Mesothelial cell of epicardium (in vitro differentiated cells): ENCODE data around the gene RSPH3. TPM values are rescaled to one million over a fixed set of nuclear protein-coding genes. Genes with fewer than 3 reads are reported as not detected.
"Not testable (repeated sequence)": the region's sequence is repeated elsewhere in the genome, so short reads cannot be mapped to it uniquely, and the experiment has no call there.

Experiments used
- DNase-seq, 2 experiments: peaks; one replicate each; pipeline ENCODE4 v3.0.0; 2021; ENCODE audit warnings: low spot score in 2 of 2; ENCODE audit not compliant: unreplicated experiment in 2 of 2
- H3K27ac Mint-ChIP-seq: 2 replicates; pipeline ENCODE4 v1.8.0; 2021; ENCODE audit warnings: mixed read lengths
- H3K27me3 Mint-ChIP-seq: 2 replicates; pipeline ENCODE4 v1.8.0; 2021; ENCODE audit warnings: low read depth, mixed read lengths
- H3K36me3 Mint-ChIP-seq: 2 replicates; pipeline ENCODE4 v1.8.0; 2021; ENCODE audit warnings: mixed read lengths
- H3K4me1 Mint-ChIP-seq: 2 replicates; pipeline ENCODE4 v1.8.0; 2021; ENCODE audit warnings: mixed read lengths
- H3K4me3 Mint-ChIP-seq: 2 replicates; pipeline ENCODE4 v1.8.0; 2021; ENCODE audit warnings: mild to moderate bottlenecking, moderate library complexity, mixed read lengths
- H3K9me3 Mint-ChIP-seq: 2 replicates; pipeline ENCODE4 v1.8.0; 2021; ENCODE audit warnings: mixed read lengths
- CTCF ChIP-seq: fragments of 200-600 bp; sonication (generic); IDR thresholded peaks from one replicate; pipeline ENCODE4 v1.5.0; 2021; ENCODE audit warnings: antibody characterized with exemption; ENCODE audit not compliant: unreplicated experiment
- total RNA-seq: library from RNA; stranded (reverse); gene quantifications from 3 replicates; pipeline ENCODE4 v1.2.1, GENCODE V29; 2021

The RSPH3 gene
- total RNA-seq, 1 donor from 2014 or later = 9.3 TPM

- H3K36me3 Mint-ChIP-seq = peaks cover 16% of the 10 kb centered on the region
These were observed 44.7 kb downstream of the RSPH3 start for GRCh38 chr6:158955255-158955654.

GRCh38 chr6:158954753-158955152 is 45.2 kb downstream of the RSPH3 start:
- no peaks in the 10 kb centered on the region for H3K4me1 Mint-ChIP-seq
- no peaks in the 10 kb centered on the region for H3K27me3 Mint-ChIP-seq
- peak overlapping the region; percentile 63 for H3K27ac Mint-ChIP-seq
- H3K9me3 Mint-ChIP-seq = peaks cover 24% of the 10 kb centered on the region
- DNase-seq = no peak
- H3K36me3 Mint-ChIP-seq = peaks cover 16% of the 10 kb centered on the region
- TF ChIP-seq CTCF = no peak
- no peak overlapping the region for H3K4me3 Mint-ChIP-seq

More at GRCh38 chr6:158955255-158955654, 44.7 kb downstream of the RSPH3 start:
- DNase-seq = no peak
- no peak for TF ChIP-seq CTCF
- Mint-ChIP-seq H3K27ac (no peak overlapping the region), H3K4me1 (no peaks in the 10 kb centered on the region), H3K9me3 (peaks cover 24% of the 10 kb centered on the region), H3K4me3 (no peak overlapping the region), H3K27me3 (no peaks in the 10 kb centered on the region)

- peaks cover 24% of the 10 kb centered on the region for H3K9me3 Mint-ChIP-seq
- H3K27me3 Mint-ChIP-seq, H3K27ac Mint-ChIP-seq, H3K4me1 Mint-ChIP-seq, H3K4me3 Mint-ChIP-seq, DNase-seq: not testable (repeated sequence)
- H3K36me3 Mint-ChIP-seq = peaks cover 16% of the 10 kb centered on the region
These were observed 48.0 kb downstream of the RSPH3 start for GRCh38 chr6:158952011-158952410.

GRCh38 chr6:158951565-158951964 is 48.4 kb downstream of the RSPH3 start:
- not testable (repeated sequence) for H3K27ac Mint-ChIP-seq, DNase-seq, H3K4me1 Mint-ChIP-seq, H3K27me3 Mint-ChIP-seq, H3K4me3 Mint-ChIP-seq
- Mint-ChIP-seq H3K9me3 (peaks cover 24% of the 10 kb centered on the region), H3K36me3 (peaks cover 12% of the 10 kb centered on the region)

GRCh38 chr6:158947284-158947683 is 52.7 kb downstream of the RSPH3 start:
- peaks cover 18% of the 10 kb centered on the region for H3K9me3 Mint-ChIP-seq
- no peak for TF ChIP-seq CTCF
- no peak overlapping the region for H3K27ac Mint-ChIP-seq
- no peaks in the 10 kb centered on the region for H3K27me3 Mint-ChIP-seq
- H3K4me3 Mint-ChIP-seq = no peak overlapping the region
- peaks cover 21% of the 10 kb centered on the region for H3K36me3 Mint-ChIP-seq
- no peaks in the 10 kb centered on the region for H3K4me1 Mint-ChIP-seq
- DNase-seq = no peak

GRCh38 chr6:158943380-158944032 is 56.5 kb downstream of the RSPH3 start:
- no peaks in the 10 kb centered on the region for H3K27me3 Mint-ChIP-seq
- DNase-seq = no peak
- no peaks in the 10 kb centered on the region for H3K4me1 Mint-ChIP-seq
- peaks cover 12% of the 10 kb centered on the region for H3K36me3 Mint-ChIP-seq
- no peak overlapping the region for H3K27ac Mint-ChIP-seq
- no peak for TF ChIP-seq CTCF
- no peak overlapping the region for H3K4me3 Mint-ChIP-seq
- peaks cover 13% of the 10 kb centered on the region for H3K9me3 Mint-ChIP-seq

- peaks cover 2% of the 10 kb centered on the region for H3K4me1 Mint-ChIP-seq
- no peak overlapping the region for H3K4me3 Mint-ChIP-seq
- peaks cover 13% of the 10 kb centered on the region for H3K9me3 Mint-ChIP-seq
- TF ChIP-seq CTCF = no peak
- no peak for DNase-seq
- no peaks in the 10 kb centered on the region for H3K27me3 Mint-ChIP-seq
- H3K36me3 Mint-ChIP-seq = peaks cover 12% of the 10 kb centered on the region
- no peak overlapping the region for H3K27ac Mint-ChIP-seq
These were observed 57.7 kb downstream of the RSPH3 start for GRCh38 chr6:158942349-158942748.
